PC-3 (cell line): ENCODE measurements around the gene GOSR1. TPM values are rescaled to one million over a fixed set of nuclear protein-coding genes. Genes with fewer than 3 reads are reported as not detected.

Experiments used
- ATAC-seq: fragments of 200-7000 bp; cut with Tn5 transposase; 2 replicates; pipeline ENCODE4 v1.9.1; 2020; ENCODE audit warnings: mild to moderate bottlenecking, moderate library complexity
- BruUV-seq: library from RNA; stranded (reverse); fragments of 400-500 nt; replicated peaks from 2 replicates; lab custom pipeline; 2021; lab: Mats Ljungman, UMichigan
- CTCF ChIA-PET: fragments of 300-600 bp; sonication (Branson Sonifier 250); formaldehyde crosslinking; loops from one replicate; lab custom pipeline; 2022; ENCODE audit warnings: antibody characterized with exemption; lab: Charles Lee
- POLR2A ChIA-PET: fragments of 300-600 bp; sonication (Branson Sonifier 250); formaldehyde crosslinking; loops from one replicate; lab custom pipeline; 2022; ENCODE audit warnings: antibody characterized with exemption; ENCODE audit not compliant: unreplicated experiment; lab: Charles Lee
- DNase-seq: peaks from one replicate; pipeline ENCODE4 v3.0.0-alpha.2; 2015
- H2AFZ ChIP-seq: fragments of 300-600 bp; sonication (generic); 2 replicates; pipeline ENCODE4 v1.6.0; 2016; ENCODE audit warnings: antibody characterized with exemption, low read length
- H3F3A ChIP-seq: fragments of 300-600 bp; sonication (generic); one replicate; pipeline ENCODE4 v1.6.0; 2017; ENCODE audit warnings: antibody characterized with exemption, low read length, control low read depth, mild to moderate bottlenecking; ENCODE audit not compliant: unreplicated experiment
- H3K27ac ChIP-seq: fragments of 300-600 bp; sonication (generic); 2 replicates; pipeline ENCODE4 v1.5.1; 2016; ENCODE audit warnings: mild to moderate bottlenecking, low read length
- H3K27me3 ChIP-seq: fragments of 300-600 bp; sonication (generic); 2 replicates; pipeline ENCODE4 v1.6.1; 2016; ENCODE audit warnings: low read length, mixed read lengths
- H3K36me3 ChIP-seq: fragments of 300-600 bp; sonication (generic); 2 replicates; pipeline ENCODE4 v1.6.1; 2016; ENCODE audit warnings: low read depth, mixed run types, low read length, mixed read lengths
- H3K4me1 ChIP-seq: fragments of 300-600 bp; sonication (generic); 2 replicates; pipeline ENCODE4 v1.5.1; 2016; ENCODE audit warnings: low read length; ENCODE audit not compliant: insufficient read depth
- H3K4me2 ChIP-seq: fragments of 300-600 bp; sonication (generic); 2 replicates; pipeline ENCODE4 v1.6.0; 2016; ENCODE audit warnings: low read length
- H3K4me3 ChIP-seq: fragments of 300-600 bp; sonication (generic); 2 replicates; pipeline ENCODE4 v1.5.1; 2016; ENCODE audit warnings: mild to moderate bottlenecking, low read length, mixed read lengths
- H3K79me2 ChIP-seq: fragments of 300-600 bp; sonication (generic); 2 replicates; pipeline ENCODE4 v1.6.1; 2017; ENCODE audit warnings: low read length, mixed read lengths
- H3K9ac ChIP-seq: fragments of 300-600 bp; sonication (generic); 2 replicates; pipeline ENCODE4 v1.6.0; 2016; ENCODE audit warnings: mild to moderate bottlenecking, low read length
- H3K9me2 ChIP-seq: fragments of 300-600 bp; sonication (generic); replicated peaks from 2 replicates; pipeline ENCODE4 v1.6.1; 2016; ENCODE audit warnings: mixed run types, low read length, mixed read lengths
- H3K9me3 ChIP-seq: fragments of 300-600 bp; sonication (generic); 2 replicates; pipeline ENCODE4 v1.6.1; 2016; ENCODE audit warnings: low read length, mixed read lengths
- H4K20me1 ChIP-seq: fragments of 300-600 bp; sonication (generic); 2 replicates; pipeline ENCODE4 v1.6.1; 2016; ENCODE audit warnings: low read length, mixed read lengths
- EZH2 ChIP-seq: fragments of 300-600 bp; sonication (generic); IDR thresholded peaks from one replicate; pipeline ENCODE4 v1.6.1; 2017; ENCODE audit warnings: antibody characterized with exemption, mild to moderate bottlenecking, low read length; ENCODE audit not compliant: unreplicated experiment
- EZH2phosphoT487 ChIP-seq: fragments of 300-600 bp; sonication (generic); IDR thresholded peaks from 2 replicates; pipeline ENCODE4 v1.6.1; 2018; ENCODE audit warnings: mild to moderate bottlenecking, antibody characterized with exemption, low read length, borderline replicate concordance
- intact Hi-C: fragments of 100-400 bp; cut with micrococcal nuclease; formaldehyde crosslinking; loops from 2 replicates; pipeline ENCODE4 v1.9.0; 2023
- total RNA-seq: library from RNA; depleted of rRNA; stranded (reverse); fragments of >200 nt; gene quantifications from 2 replicates; pipeline ENCODE4 v1.2.3, GENCODE V29; 2014
- TF ChIP-seq, protein P1 (sequence below): fragments of 300-600 bp; sonication (generic); conservative IDR thresholded peaks from 2 replicates; pipeline ENCODE4 v1.5.1; 2017; ENCODE audit warnings: antibody characterized with exemption, low read depth, mild to moderate bottlenecking, low read length

Gene GOSR1
- total RNA-seq, 1 experiment from 2014 or later, result 22.2 TPM

GRCh38 chr17:30513346-30513745 is 36.1 kb downstream of the GOSR1 start:
- Histone ChIP-seq H3K4me3 (no peak overlapping the region), H3K36me3 (peaks cover 2% of the 10 kb centered on the region; the same call in 1 of the 2 replicates), H3K27ac (no peak overlapping the region), H2AFZ (no peak overlapping the region), H3K9me3 (no peaks in the 10 kb centered on the region), H3K27me3 (no peaks in the 10 kb centered on the region), H3K9me2 (no peaks in the 10 kb centered on the region), H3K4me2 (no peak overlapping the region), H3K79me2 (no peaks in the 10 kb centered on the region), H3K4me1 (no peaks in the 10 kb centered on the region), H3F3A (no peaks in the 10 kb centered on the region), H3K9ac (no peak overlapping the region), H4K20me1 (no peaks in the 10 kb centered on the region)
- TF ChIP-seq EZH2, result no peak
- no peak for TF ChIP-seq EZH2phosphoT487
- TF ChIP-seq, protein P1, sequence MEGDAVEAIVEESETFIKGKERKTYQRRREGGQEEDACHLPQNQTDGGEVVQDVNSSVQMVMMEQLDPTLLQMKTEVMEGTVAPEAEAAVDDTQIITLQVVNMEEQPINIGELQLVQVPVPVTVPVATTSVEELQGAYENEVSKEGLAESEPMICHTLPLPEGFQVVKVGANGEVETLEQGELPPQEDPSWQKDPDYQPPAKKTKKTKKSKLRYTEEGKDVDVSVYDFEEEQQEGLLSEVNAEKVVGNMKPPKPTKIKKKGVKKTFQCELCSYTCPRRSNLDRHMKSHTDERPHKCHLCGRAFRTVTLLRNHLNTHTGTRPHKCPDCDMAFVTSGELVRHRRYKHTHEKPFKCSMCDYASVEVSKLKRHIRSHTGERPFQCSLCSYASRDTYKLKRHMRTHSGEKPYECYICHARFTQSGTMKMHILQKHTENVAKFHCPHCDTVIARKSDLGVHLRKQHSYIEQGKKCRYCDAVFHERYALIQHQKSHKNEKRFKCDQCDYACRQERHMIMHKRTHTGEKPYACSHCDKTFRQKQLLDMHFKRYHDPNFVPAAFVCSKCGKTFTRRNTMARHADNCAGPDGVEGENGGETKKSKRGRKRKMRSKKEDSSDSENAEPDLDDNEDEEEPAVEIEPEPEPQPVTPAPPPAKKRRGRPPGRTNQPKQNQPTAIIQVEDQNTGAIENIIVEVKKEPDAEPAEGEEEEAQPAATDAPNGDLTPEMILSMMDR, result no peak
- no peak for ATAC-seq
- ChIA-PET POLR2A (no interaction called here), CTCF (interaction anchor here (0.7 kb wide), 1 partner anchor 184 kb away, joined by 4 read pairs; no protein-coding TSS in a partner anchor)
- intact Hi-C loops, result no loop called here
- DNase-seq, result no peak
- BruUV-seq, result no TSS peak

- TF ChIP-seq EZH2phosphoT487 (no peak), EZH2 (no peak)
- TF ChIP-seq, protein P1, result no peak
- no peaks in the 10 kb centered on the region for H3K79me2 ChIP-seq
- no peak for DNase-seq
- no peaks in the 10 kb centered on the region for H3K27me3 ChIP-seq
- H3F3A ChIP-seq, result no peaks in the 10 kb centered on the region
- no peak overlapping the region for H2AFZ ChIP-seq
- H3K4me1 ChIP-seq, result no peaks in the 10 kb centered on the region
- POLR2A ChIA-PET, result interaction anchor here (0.6 kb wide), 1 partner anchor 87 kb away, joined by 6 read pairs; no protein-coding TSS in a partner anchor
- CTCF ChIA-PET, result no interaction called here
- no peaks in the 10 kb centered on the region for H3K9me2 ChIP-seq
- H3K9me3 ChIP-seq, result no peaks in the 10 kb centered on the region
- H4K20me1 ChIP-seq, result no peaks in the 10 kb centered on the region
- peaks cover 2% of the 10 kb centered on the region; the same call in 1 of the 2 replicates for H3K36me3 ChIP-seq
- no peak overlapping the region for H3K9ac ChIP-seq
- intact Hi-C loops, result no loop called here
- H3K4me3 ChIP-seq, result no peak overlapping the region
- H3K4me2 ChIP-seq, result no peak overlapping the region
- BruUV-seq, result no TSS peak
- ATAC-seq, result no peak
- no peak overlapping the region for H3K27ac ChIP-seq
Measured at GRCh38 chr17:30514895-30515596, 37.8 kb downstream of the GOSR1 start.

- Histone ChIP-seq H3K4me1 (no peaks in the 10 kb centered on the region), H3K4me2 (no peak overlapping the region), H3K9ac (no peak overlapping the region), H2AFZ (no peak overlapping the region), H3K9me2 (no peaks in the 10 kb centered on the region), H3K27ac (no peak overlapping the region), H4K20me1 (no peaks in the 10 kb centered on the region), H3K9me3 (no peaks in the 10 kb centered on the region), H3F3A (no peaks in the 10 kb centered on the region), H3K4me3 (no peak overlapping the region), H3K79me2 (no peaks in the 10 kb centered on the region), H3K36me3 (peaks cover 10% of the 10 kb centered on the region), H3K27me3 (no peaks in the 10 kb centered on the region)
- CTCF ChIA-PET, result no interaction called here
- no peak for TF ChIP-seq EZH2
- TF ChIP-seq, protein P1, result no peak
- TF ChIP-seq EZH2phosphoT487, result no peak
- BruUV-seq, result no TSS peak
- ATAC-seq (no peak), DNase-seq (no peak)
- intact Hi-C loops, result no loop called here
- POLR2A ChIA-PET, result no interaction called here
Measured at GRCh38 chr17:30517786-30518185, 40.6 kb downstream of the GOSR1 start.
